Measurements from ENCODE around the gene ASTN2.

Gene ASTN2

GRCh38 chr9:116558818-116559540, 855.9 kb downstream of the ASTN2 start:
- DNase-seq (ENCODE audit: low spot score): no peak

- DNase-seq (ENCODE audit: low spot score): no peak
Measured at GRCh38 chr9:116558035-116558434, 856.8 kb downstream of the ASTN2 start.

- DNase-seq (ENCODE audit: low spot score): no peak
Measured at GRCh38 chr9:116555556-116556155, 859.2 kb downstream of the ASTN2 start.

GRCh38 chr9:116555119-116555518, 859.7 kb downstream of the ASTN2 start:
- no peak for DNase-seq (ENCODE audit: low spot score)

- DNase-seq (ENCODE audit: low spot score): no peak
Measured at GRCh38 chr9:116550696-116551436, 864.0 kb downstream of the ASTN2 start.

- no peak for DNase-seq (ENCODE audit: low spot score)
Measured at GRCh38 chr9:116549786-116550660, 864.8 kb downstream of the ASTN2 start.

- DNase-seq (ENCODE audit: low spot score): peak; percentile 90
Measured at GRCh38 chr9:116549061-116549664, 865.7 kb downstream of the ASTN2 start.

- DNase-seq (ENCODE audit: low spot score): no peak
Measured at GRCh38 chr9:116547729-116548426, 867.0 kb downstream of the ASTN2 start.

- no peak for DNase-seq (ENCODE audit: low spot score)
Measured at GRCh38 chr9:116546711-116547581, 867.9 kb downstream of the ASTN2 start.

GRCh38 chr9:116544896-116545295, 870.0 kb downstream of the ASTN2 start:
- no peak for DNase-seq (ENCODE audit: low spot score)

- DNase-seq (ENCODE audit: low spot score): peak; percentile 75
Measured at GRCh38 chr9:116543731-116544400, 871.0 kb downstream of the ASTN2 start.

- DNase-seq (ENCODE audit: low spot score): no peak
Measured at GRCh38 chr9:116541402-116541801, 873.5 kb downstream of the ASTN2 start.

- DNase-seq (ENCODE audit: low spot score): no peak
Measured at GRCh38 chr9:116539549-116539948, 875.3 kb downstream of the ASTN2 start.

- no peak for DNase-seq (ENCODE audit: low spot score)
Measured at GRCh38 chr9:116525611-116526010, 889.2 kb downstream of the ASTN2 start.

GRCh38 chr9:116524778-116525470, 889.9 kb downstream of the ASTN2 start:
- no peak for DNase-seq (ENCODE audit: low spot score)

GRCh38 chr9:116520218-116520617, 894.6 kb downstream of the ASTN2 start:
- no peak for DNase-seq (ENCODE audit: low spot score)

GRCh38 chr9:116516456-116516855, 898.4 kb downstream of the ASTN2 start:
- DNase-seq (ENCODE audit: low spot score): no peak

GRCh38 chr9:116515541-116515940, 899.3 kb downstream of the ASTN2 start:
- DNase-seq (ENCODE audit: low spot score): no peak

- DNase-seq (ENCODE audit: low spot score): no peak
Measured at GRCh38 chr9:116506685-116507084, 908.2 kb downstream of the ASTN2 start.
